ENCODE results near the gene PRIM1. TPM values are rescaled to one million over a fixed set of nuclear protein-coding genes. Genes with fewer than 3 reads are reported as not detected.

Gene PRIM1
- total RNA-seq, 6 donors from 2014 or later, result 3.5 to 19.9 (median 8.4) TPM

- DNase-seq (no peak), ATAC-seq (ENCODE audit: low FRiP score in 2 of 2) (no peak)
- Histone ChIP-seq H3K4me3 (no peak overlapping the region), H3K9me3 (no peaks in the 10 kb centered on the region), H3K36me3 (no peaks in the 10 kb centered on the region), H3K27me3 (no peaks in the 10 kb centered on the region), H3K27ac (peak overlapping the region in 2 of 4 donors; percentile 63 to 71), H3K4me1 (peaks cover 0 to 33% (median 15%) of the 10 kb centered on the region in 4 donors)
- TF ChIP-seq CTCF (IDR thresholded peaks at IDR 0.05) (no peak), POLR2A (IDR thresholded peaks at IDR 0.05) (no peak), EP300 (IDR thresholded peaks at IDR 0.05) (peak in 1 of 4 donors; percentile 26)
- WGBS, 2 donors, result 60 to 70% methylated on average over 5 of the region's 5 CpGs
Measured at GRCh38 chr12:56768424-56768823, 16.3 kb upstream of the PRIM1 start.

GRCh38 chr12:56766535-56766934 is 14.4 kb upstream of the PRIM1 start:
- no peak for DNase-seq
- peak; percentile 27 to 80 for ATAC-seq (ENCODE audit: low FRiP score in 2 of 2)
- peak overlapping the region in 1 of 4 donors; percentile 9 for H3K4me3 ChIP-seq
- no peaks in the 10 kb centered on the region for H3K27me3 ChIP-seq
- TF ChIP-seq POLR2A (IDR thresholded peaks at IDR 0.05), result no peak
- TF ChIP-seq POLR2AphosphoS5 (IDR thresholded peaks at IDR 0.05), result no peak
- TF ChIP-seq EP300 (IDR thresholded peaks at IDR 0.05), result no peak
- TF ChIP-seq CTCF (IDR thresholded peaks at IDR 0.05), result no peak
- H3K27ac ChIP-seq, result peak overlapping the region in 2 of 4 donors; percentile 27 to 60
- WGBS, 2 donors, result 64 to 79% methylated on average over 6 of the region's 6 CpGs
- no peaks in the 10 kb centered on the region for H3K9me3 ChIP-seq
- no peaks in the 10 kb centered on the region for H3K36me3 ChIP-seq
- peaks cover 0 to 28% (median 14%) of the 10 kb centered on the region in 4 donors for H3K4me1 ChIP-seq

- no peak for ATAC-seq (ENCODE audit: low FRiP score in 2 of 2)
- peaks cover 0 to under 1% (median under 1%) of the 10 kb centered on the region in 4 donors for H3K9me3 ChIP-seq
- H3K36me3 ChIP-seq, result no peaks in the 10 kb centered on the region
- WGBS, 2 donors, result 43 to 56% methylated on average over 5 of the region's 5 CpGs
- peak overlapping the region in 2 of 4 donors; percentile 36 to 54 for H3K27ac ChIP-seq
- peaks cover 0 to 14% (median 5%) of the 10 kb centered on the region in 4 donors for H3K4me1 ChIP-seq
- H3K27me3 ChIP-seq, result no peaks in the 10 kb centered on the region
- TF ChIP-seq POLR2AphosphoS5 (IDR thresholded peaks at IDR 0.05) (no peak), POLR2A (IDR thresholded peaks at IDR 0.05) (no peak), EP300 (IDR thresholded peaks at IDR 0.05) (no peak), CTCF (IDR thresholded peaks at IDR 0.05) (no peak)
- DNase-seq, result no peak
- peak overlapping the region in 3 of 4 donors; percentile 26 to 38 (median 36) for H3K4me3 ChIP-seq
Measured at GRCh38 chr12:56763753-56764657, 11.9 kb upstream of the PRIM1 start.

GRCh38 chr12:56761812-56762211 is 9.7 kb upstream of the PRIM1 start:
- whole genome bisulfite sequencing, 2 donors, result 66 to 76% methylated on average over 2 of the region's 2 CpGs
- Histone ChIP-seq H3K36me3 (no peaks in the 10 kb centered on the region), H3K4me1 (peaks cover 0 to 6% (median 3%) of the 10 kb centered on the region in 4 donors), H3K27ac (no peak overlapping the region), H3K9me3 (peaks cover 0 to 9% (median 7%) of the 10 kb centered on the region in 4 donors), H3K27me3 (no peaks in the 10 kb centered on the region), H3K4me3 (no peak overlapping the region)
- no peak for TF ChIP-seq POLR2A (IDR thresholded peaks at IDR 0.05)
- no peak for TF ChIP-seq POLR2AphosphoS5 (IDR thresholded peaks at IDR 0.05)
- no peak for TF ChIP-seq CTCF (IDR thresholded peaks at IDR 0.05)
- no peak for TF ChIP-seq EP300 (IDR thresholded peaks at IDR 0.05)
- DNase-seq (no peak), ATAC-seq (ENCODE audit: low FRiP score in 2 of 2) (no peak)

All from upper lobe of left lung (tissue), 6 donors.